GM21529 (cell line): ENCODE data around the gene ACAA1.
"Not testable (repeated sequence)": the region's sequence is repeated elsewhere in the genome, so short reads cannot be mapped to it uniquely, and the experiment has no call there.

Experiments used
- ATAC-seq: cut with Tn5 transposase; IDR thresholded peaks from one replicate; pipeline ENCODE4 v1.9.1; 2021; ENCODE audit not compliant: unreplicated experiment

The ACAA1 gene

GRCh38 chr3:38136777-38137614, at the start of gene ACAA1:
ACAA1 (minus strand) TSS chr3:38137127; CDS start chr3:38137035, 92 bp downstream.
- ATAC-seq, result peak; percentile 87

- ATAC-seq, result no peak
These were observed 40.3 kb upstream of the ACAA1 start for GRCh38 chr3:38177181-38177580.

- peak; percentile 54 for ATAC-seq
These were observed 37.0 kb upstream of the ACAA1 start for GRCh38 chr3:38173834-38174418.

GRCh38 chr3:38171622-38172021, 34.7 kb upstream of the ACAA1 start:
- no peak for ATAC-seq

GRCh38 chr3:38170722-38171121, 33.8 kb upstream of the ACAA1 start:
- no peak for ATAC-seq

- no peak for ATAC-seq
These were observed 32.0 kb upstream of the ACAA1 start for GRCh38 chr3:38169027-38169317.

- ATAC-seq, result no peak
These were observed 31.5 kb upstream of the ACAA1 start for GRCh38 chr3:38168151-38169026.

- ATAC-seq, result no peak
These were observed 30.7 kb upstream of the ACAA1 start for GRCh38 chr3:38167591-38167990.

- ATAC-seq, result peak; percentile 2
These were observed 28.9 kb upstream of the ACAA1 start for GRCh38 chr3:38165722-38166387.

GRCh38 chr3:38164952-38165721, 28.2 kb upstream of the ACAA1 start, which contains the start of gene OXSR1:
OXSR1 (plus strand) TSS chr3:38165537; CDS start chr3:38165877, 340 bp downstream.
- ATAC-seq, result peak; percentile 90

GRCh38 chr3:38164643-38164951, 27.7 kb upstream of the ACAA1 start:
- ATAC-seq, result no peak

GRCh38 chr3:38163841-38164642, 27.1 kb upstream of the ACAA1 start:
- ATAC-seq, result no peak

- no peak for ATAC-seq
These were observed 26.4 kb upstream of the ACAA1 start for GRCh38 chr3:38163117-38163840.

- not testable (repeated sequence) for ATAC-seq
These were observed 23.8 kb upstream of the ACAA1 start for GRCh38 chr3:38160704-38161103.

- ATAC-seq, result no peak
These were observed 21.5 kb upstream of the ACAA1 start for GRCh38 chr3:38158472-38158871.

- no peak for ATAC-seq
These were observed 20.7 kb upstream of the ACAA1 start for GRCh38 chr3:38157595-38157994.

GRCh38 chr3:38157117-38157516, 20.2 kb upstream of the ACAA1 start:
- ATAC-seq, result no peak

GRCh38 chr3:38155825-38156224, 18.9 kb upstream of the ACAA1 start:
- no peak for ATAC-seq

- peak; percentile 44 for ATAC-seq
These were observed 17.8 kb upstream of the ACAA1 start for GRCh38 chr3:38154625-38155255.
